GM12878 (cell line): ENCODE data around the gene SAMSN1. TPM values are rescaled to one million over a fixed set of nuclear protein-coding genes. Genes with fewer than 3 reads are reported as not detected.

Experiments
- ATF3 ChIP-seq: IDR thresholded peaks from 2 replicates; pipeline ENCODE4 v1.6.1; 2011; ENCODE audit warnings: low read depth, mild to moderate bottlenecking, low read length, moderate library complexity, borderline replicate concordance; ENCODE audit errors: extremely low read depth
- BCL3 ChIP-seq: IDR thresholded peaks from 2 replicates; pipeline ENCODE4 v1.6.1; 2011; ENCODE audit warnings: borderline replicate concordance, low read depth, mild to moderate bottlenecking, moderate library complexity, low read length; ENCODE audit not compliant: insufficient read depth, poor library complexity, severe bottlenecking
- ESRRA ChIP-seq: IDR thresholded peaks from 2 replicates; pipeline ENCODE4 v1.6.1; 2012; ENCODE audit warnings: mild to moderate bottlenecking, low read length, improper control_type of control experiment
- EZH2 ChIP-seq: IDR thresholded peaks from 2 replicates; pipeline ENCODE4 v1.6.1; 2012; ENCODE audit warnings: low read depth, mild to moderate bottlenecking, control low read depth, inconsistent platforms, low read length, borderline replicate concordance; ENCODE audit not compliant: control insufficient read depth
- HCFC1 ChIP-seq: fragments of 150-350 bp; IDR thresholded peaks from 2 replicates; pipeline ENCODE4 v1.6.1; 2014; ENCODE audit warnings: low read length
- KLF5 ChIP-seq: fragments of 450-650 bp; IDR thresholded peaks from 2 replicates; pipeline ENCODE4 v1.6.1; 2014; ENCODE audit warnings: mild to moderate bottlenecking; ENCODE audit not compliant: partially characterized antibody
- MTA3 ChIP-seq: IDR thresholded peaks from 2 replicates; pipeline ENCODE4 v1.6.1; 2012; ENCODE audit warnings: low read length, inconsistent platforms, borderline replicate concordance
- NFYA ChIP-seq: IDR thresholded peaks from 2 replicates; pipeline ENCODE4 v1.6.1; 2011; ENCODE audit warnings: low read depth, mild to moderate bottlenecking, low read length, improper control_type of control experiment, borderline replicate concordance
- PAX5 ChIP-seq: IDR thresholded peaks from 2 replicates; pipeline ENCODE4 v1.6.1; 2011; ENCODE audit warnings: low read depth, low read length, borderline replicate concordance
- PKNOX1 ChIP-seq: fragments of 450-650 bp; IDR thresholded peaks from 2 replicates; pipeline ENCODE4 v1.6.1; 2016; ENCODE audit warnings: mild to moderate bottlenecking
- RCOR1 ChIP-seq: conservative IDR thresholded peaks from 2 replicates; pipeline ENCODE4 v1.6.1; 2012; ENCODE audit warnings: low read depth, low read length, improper control_type of control experiment
- TCF3 ChIP-seq: IDR thresholded peaks from 2 replicates; pipeline ENCODE4 v1.6.1; 2012; ENCODE audit warnings: low read depth, mild to moderate bottlenecking, low read length, borderline replicate concordance; ENCODE audit not compliant: insufficient read depth
- TCF7 ChIP-seq: IDR thresholded peaks from 2 replicates; pipeline ENCODE4 v1.6.1; 2014; ENCODE audit warnings: antibody characterized with exemption, borderline replicate concordance
- USF1 ChIP-seq: IDR thresholded peaks from 2 replicates; pipeline ENCODE4 v1.6.1; 2011; ENCODE audit warnings: borderline replicate concordance, low read depth, mild to moderate bottlenecking, moderate library complexity, mixed read lengths, low read length; ENCODE audit not compliant: insufficient read depth; ENCODE audit errors: extremely low read length
- ZNF687 ChIP-seq: fragments of 450-650 bp; IDR thresholded peaks from 2 replicates; pipeline ENCODE4 v1.6.1; 2017; ENCODE audit warnings: mild to moderate bottlenecking, moderate library complexity
- polyA plus RNA-seq, 11 experiments: library from polyadenylated mRNA; depleted of rRNA in 4 of 11; unstranded in 6 of 11; stranded (reverse) in 5 of 11; fragments of >200 nt; fragmentation: Nextera tagmentation in 4 of 11; fragmentation: Illumina TruSeq in 1 of 11; extraction: Ambion mirVana in 4 of 11; extraction: Trizol in 1 of 11; gene quantifications; 1 replicate in 1 of 11; 2 replicates in 10 of 11; pipeline versions ENCODE4 v1.2.1 to v1.2.3, GENCODE V29; 2011 to 2016; ENCODE audit warnings: inconsistent platforms in 2 of 11, missing spikeins in 2 of 11, low read depth in 1 of 11
- total RNA-seq, 4 experiments: library from RNA; depleted of rRNA in 3 of 4; stranded (reverse); fragments of >200 nt in 3 of 4; fragmentation: Illumina TruSeq in 1 of 4; extraction: Trizol in 1 of 4; gene quantifications; 2 replicates each; pipeline versions ENCODE4 v1.2.1 to v1.2.3, GENCODE V29; 2013 to 2021

SAMSN1 gene
- total and polyA plus RNA-seq, 10 of the 15 experiments (the other 5 are each of a cell fraction or from before 2014, with no cell fraction given): 23.2 to 102 (median 44.9) TPM

- TF ChIP-seq TCF3: no peak
- no peak for TF ChIP-seq HCFC1
- no peak for TF ChIP-seq PKNOX1
- peak; percentile 35 for TF ChIP-seq USF1
- no peak for TF ChIP-seq MTA3
- no peak for TF ChIP-seq ESRRA
- TF ChIP-seq ZNF687: no peak
- peak; percentile 49; the same call in 1 of the 2 replicates for TF ChIP-seq ATF3
- TF ChIP-seq BCL3: peak; percentile 23
- no peak for TF ChIP-seq NFYA
- TF ChIP-seq TCF7: 0 out of 2 replicates have a peak, but pooled peaks have one; percentile 16
- TF ChIP-seq KLF5: no peak
- no peak for TF ChIP-seq RCOR1
- TF ChIP-seq PAX5: no peak
- no peak for TF ChIP-seq EZH2
Measured at GRCh38 chr21:14526836-14527695, 19.0 kb downstream of the SAMSN1 start (continued).
